HepG2 (cell line): ENCODE data around the gene NT5C. TPM values are rescaled to one million over a fixed set of nuclear protein-coding genes. Genes with fewer than 3 reads are reported as not detected.
A peak's percentile ranks its signal among the peaks of the same experiment; 100 is the strongest.

ENCODE experiments used
- AKAP8 ChIP-seq: sonication (generic); formaldehyde crosslinking; IDR thresholded peaks from 2 replicates; pipeline ENCODE4 v1.5.1; 2020; ENCODE audit warnings: mild to moderate bottlenecking, missing genetic modification reagents
- BORCS8-MEF2B ChIP-seq: sonication (generic); formaldehyde crosslinking; IDR thresholded peaks from 2 replicates; pipeline ENCODE4 v1.8.0; 2022; ENCODE audit warnings: mild to moderate bottlenecking, missing genetic modification reagents
- DNMT3B ChIP-seq: conservative IDR thresholded peaks from 2 replicates; pipeline ENCODE4 v1.6.1; 2016; ENCODE audit warnings: missing biosample characterization, control low read depth
- GTF2F1 ChIP-seq: fragments of 150-350 bp; IDR thresholded peaks from 2 replicates; pipeline ENCODE4 v1.6.1; 2014; ENCODE audit warnings: low read length
- HOMEZ ChIP-seq: IDR thresholded peaks from 2 replicates; pipeline ENCODE4 v1.6.1; 2016; ENCODE audit warnings: low read depth
- NR0B2 ChIP-seq: sonication (generic); formaldehyde crosslinking; IDR thresholded peaks from 2 replicates; pipeline ENCODE4 v1.4.0; 2020; ENCODE audit warnings: mild to moderate bottlenecking, missing genetic modification reagents
- ZNF160 ChIP-seq: sonication (generic); formaldehyde crosslinking; IDR thresholded peaks from 2 replicates; pipeline ENCODE4 v1.8.0; 2022; ENCODE audit warnings: mild to moderate bottlenecking, inconsistent platforms, missing genetic modification reagents
- ZNF549 ChIP-seq: sonication (generic); formaldehyde crosslinking; IDR thresholded peaks from 2 replicates; pipeline ENCODE4 v1.5.0; 2020; ENCODE audit warnings: missing genetic modification reagents
- ZNF574 ChIP-seq: sonication (generic); formaldehyde crosslinking; IDR thresholded peaks from 2 replicates; pipeline ENCODE4 v1.4.0; 2020; ENCODE audit warnings: missing genetic modification reagents
- polyA plus RNA-seq, 8 experiments: library from polyadenylated mRNA; depleted of rRNA in 3 of 8; stranded (reverse) in 7 of 8; unstranded in 1 of 8; fragments of >200 nt; fragmentation: Illumina TruSeq in 4 of 8; extraction: Trizol in 4 of 8; gene quantifications; 2 replicates each; pipeline versions ENCODE4 v1.2.1 to v1.2.3, GENCODE V29; 2011 to 2016; ENCODE audit warnings: low read depth in 4 of 8, missing spikeins in 1 of 8, mixed read lengths in 1 of 8; ENCODE audit not compliant: insufficient read depth in 1 of 8
- total RNA-seq, 5 experiments: library from RNA; depleted of rRNA; stranded (reverse); fragments of >200 nt; fragmentation: Illumina TruSeq; extraction: Trizol; gene quantifications; 2 replicates each; pipeline ENCODE4 v1.2.3, GENCODE V29; 2016; ENCODE audit warnings: low read depth in 1 of 5

Gene NT5C
- total and polyA plus RNA-seq, 2 of the 13 experiments (the other 11 are each of a cell fraction or from before 2014, with no cell fraction given) = 42.8 to 48.6 TPM

DNA sequence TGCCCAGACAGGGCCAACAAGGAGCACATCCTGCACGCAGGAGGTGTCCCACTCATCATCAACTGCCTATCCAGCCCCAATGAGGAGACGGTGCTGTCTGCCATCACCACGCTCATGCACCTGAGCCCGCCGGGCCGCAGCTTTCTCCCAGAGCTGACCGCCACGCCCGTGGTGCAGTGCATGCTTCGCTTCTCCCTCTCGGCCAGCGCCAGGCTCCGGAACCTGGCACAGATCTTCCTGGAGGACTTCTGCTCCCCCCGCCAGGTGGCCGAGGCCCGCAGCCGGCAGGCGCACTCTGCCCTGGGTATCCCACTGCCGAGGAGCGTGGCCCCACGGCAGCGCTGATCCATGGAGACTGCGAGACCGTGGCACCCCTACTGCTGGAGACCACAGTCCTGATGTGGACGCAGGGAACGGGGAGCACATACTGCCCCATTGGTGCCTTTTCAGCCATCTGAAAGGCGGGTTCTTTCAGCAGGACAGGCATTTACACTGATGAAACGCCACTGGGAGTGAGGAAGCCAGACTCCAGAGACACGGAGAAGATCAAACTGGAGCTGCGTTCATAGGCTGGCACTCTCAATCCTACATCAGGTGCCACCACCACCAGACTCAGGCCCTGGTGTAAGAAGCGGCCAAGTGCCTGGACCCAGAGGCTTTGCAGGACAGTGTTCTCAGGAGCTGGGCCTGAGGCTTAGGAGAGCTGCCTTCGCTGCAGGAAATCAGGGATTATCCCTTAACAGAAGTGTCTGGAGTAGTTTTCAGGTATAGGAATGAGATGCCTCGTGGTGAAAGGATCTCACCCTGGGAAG lies 2.6 kb downstream of the NT5C start (continued):
- TF ChIP-seq ZNF574 (CRISPR knock-in tag) = no peak
- no peak for TF ChIP-seq GTF2F1
- no peak for TF ChIP-seq DNMT3B (CRISPR knock-in tag)
- no peak for TF ChIP-seq ZNF549
- 0 out of 2 replicates have a peak, but pooled peaks have one; percentile 58 for TF ChIP-seq NR0B2 (CRISPR knock-in tag)
- TF ChIP-seq AKAP8 = 0 out of 2 replicates have a peak, but pooled peaks have one; percentile 35
- TF ChIP-seq ZNF160 (CRISPR knock-in tag) = no peak
- TF ChIP-seq BORCS8-MEF2B (CRISPR knock-in tag) = no peak
- no peak for TF ChIP-seq HOMEZ (CRISPR knock-in tag)
- TF ChIP-seq, all 625 proteins: peak for 19
